Endothelial cell of umbilical vein (primary cell): Measurements from ENCODE around the gene ATP5PD. TPM values are rescaled to one million over a fixed set of nuclear protein-coding genes. Genes with fewer than 3 reads are reported as not detected.

ENCODE experiments used
- BruUV-seq: library from RNA; stranded (reverse); fragments of 400-500 nt; replicated peaks from 2 replicates; lab custom pipeline; 2021; lab: Mats Ljungman, UMichigan
- CTCF ChIA-PET: fragments of 300-600, 350-600 bp; sonication (Branson Sonifier 250); formaldehyde crosslinking; loops from one replicate; lab custom pipeline; 2021; ENCODE audit warnings: antibody characterized with exemption, inconsistent platforms; lab: Charles Lee
- POLR2A ChIA-PET: fragments of 300-600, 350-600 bp; sonication (Branson Sonifier 250); formaldehyde crosslinking; loops from one replicate; lab custom pipeline; 2021; ENCODE audit warnings: antibody characterized with exemption, inconsistent platforms; lab: Charles Lee
- DNase-seq: peaks from one replicate; pipeline ENCODE4 v3.0.0-alpha.2; 2011; ENCODE audit warnings: low read depth, low spot score
- FAIRE-seq: peaks from 2 replicates; lab custom pipeline; 2011; peaks lifted over from hg19 to GRCh38; lab: Jason Lieb, UNC
- H2AFZ ChIP-seq: 2 replicates; pipeline ENCODE4 v1.6.0; 2012; ENCODE audit warnings: low read depth, low read length, control low read depth, inconsistent platforms
- H3K27ac ChIP-seq: 2 replicates; pipeline ENCODE4 v1.5.1; 2011; ENCODE audit warnings: low read depth, mild to moderate bottlenecking, control low read depth, low read length, moderate library complexity; ENCODE audit not compliant: insufficient read depth
- H3K27me3 ChIP-seq, 2 experiments: 2 replicates each; pipeline versions ENCODE4 v1.6.0 to v1.6.1; 2011; ENCODE audit warnings: low read length in 2 of 2, mixed read lengths in 1 of 2; ENCODE audit not compliant: control insufficient read depth in 2 of 2, insufficient read depth in 2 of 2
- H3K36me3 ChIP-seq, 2 experiments: 2 replicates in 1 of 2; 3 replicates in 1 of 2; pipeline ENCODE4 v1.5.1; 2011; ENCODE audit warnings: low read length in 2 of 2, mild to moderate bottlenecking in 1 of 2, moderate library complexity in 1 of 2; ENCODE audit not compliant: control insufficient read depth in 2 of 2, insufficient read depth in 2 of 2; ENCODE audit errors: extremely low read depth in 1 of 2
- H3K4me1 ChIP-seq: 3 replicates; pipeline ENCODE4 v1.5.1; 2011; ENCODE audit warnings: mild to moderate bottlenecking, low read length; ENCODE audit not compliant: control insufficient read depth, insufficient read depth; ENCODE audit errors: extremely low read depth
- H3K4me2 ChIP-seq: 2 replicates; pipeline ENCODE4 v1.6.1; 2011; ENCODE audit warnings: low read length, control low read depth, mixed read lengths; ENCODE audit not compliant: insufficient read depth
- H3K4me3 ChIP-seq, 3 experiments: fragments of 200-600 bp in 1 of 3; sonication (generic), shearing (Covaris generic) in 1 of 3; replicated peaks in 1 of 3; 2 replicates each; pipeline ENCODE4 v1.5.1; 2011 to 2016; ENCODE audit warnings: control low read depth in 3 of 3, low read length in 3 of 3, mild to moderate bottlenecking in 2 of 3, inconsistent platforms in 1 of 3, low read depth in 1 of 3, moderate library complexity in 1 of 3; ENCODE audit not compliant: insufficient read depth in 1 of 3
- H3K79me2 ChIP-seq: 2 replicates; pipeline ENCODE4 v1.6.0; 2012; ENCODE audit warnings: low read length, inconsistent platforms; ENCODE audit not compliant: control insufficient read depth, insufficient read depth
- H3K9ac ChIP-seq: replicated peaks from 2 replicates; pipeline ENCODE3; 2011; ENCODE audit warnings: low read length, control low read depth; ENCODE audit not compliant: insufficient read depth; ENCODE audit errors: extremely low read depth
- H3K9me1 ChIP-seq: replicated peaks from 3 replicates; pipeline ENCODE4 v1.6.0; 2011; ENCODE audit warnings: mild to moderate bottlenecking, low read length; ENCODE audit not compliant: control insufficient read depth, insufficient read depth; ENCODE audit errors: extremely low read depth
- H3K9me3 ChIP-seq: replicated peaks from 2 replicates; pipeline ENCODE4 v1.5.1; 2012; ENCODE audit warnings: low read length, inconsistent platforms; ENCODE audit not compliant: control insufficient read depth, insufficient read depth
- H4K20me1 ChIP-seq: replicated peaks from 2 replicates; pipeline ENCODE3; 2011; ENCODE audit warnings: mild to moderate bottlenecking, low read length; ENCODE audit not compliant: control insufficient read depth, insufficient read depth; ENCODE audit errors: extremely low read depth
- CTCF ChIP-seq, 2 donors: IDR thresholded peaks; 1 replicate in 1 of 2; 2 replicates in 1 of 2; pipeline ENCODE4 v1.5.1; 2011; ENCODE audit warnings: low read length in 2 of 2, mild to moderate bottlenecking in 2 of 2, moderate library complexity in 2 of 2, control low read depth in 1 of 2, inconsistent platforms in 1 of 2, low read depth in 1 of 2; ENCODE audit not compliant: insufficient read depth in 1 of 2; ENCODE audit errors: extremely low read depth in 1 of 2
- EZH2 ChIP-seq: IDR thresholded peaks from 2 replicates; pipeline ENCODE4 v1.6.1; 2012; ENCODE audit warnings: borderline replicate concordance, low read depth, mild to moderate bottlenecking, moderate library complexity, low read length, inconsistent platforms; ENCODE audit not compliant: severe bottlenecking
- FOS ChIP-seq: IDR thresholded peaks from 2 replicates; pipeline ENCODE4 v1.6.1; 2011; ENCODE audit warnings: mild to moderate bottlenecking, low read length, moderate library complexity, borderline replicate concordance; ENCODE audit not compliant: insufficient read depth
- GATA2 ChIP-seq: IDR thresholded peaks from 2 replicates; pipeline ENCODE4 v1.7.0; 2011; ENCODE audit warnings: low read depth, mild to moderate bottlenecking, moderate library complexity, mixed read lengths, low read length; ENCODE audit not compliant: insufficient read length, insufficient read depth
- JUN ChIP-seq: IDR thresholded peaks from 2 replicates; pipeline ENCODE4 v1.6.1; 2011; ENCODE audit warnings: borderline replicate concordance, low read depth; ENCODE audit not compliant: insufficient read length, insufficient read depth
- MYC ChIP-seq: IDR thresholded peaks from one replicate; pipeline ENCODE4 v1.6.1; 2011; ENCODE audit warnings: mild to moderate bottlenecking, low read depth, low read length
- POLR2A ChIP-seq: IDR thresholded peaks from 2 replicates; pipeline ENCODE4 v1.6.1; 2012; ENCODE audit warnings: low read depth, mild to moderate bottlenecking, control low read depth, low read length
- POLR2AphosphoS5 ChIP-seq: IDR thresholded peaks from 2 replicates; pipeline ENCODE4 v1.6.1; 2012; ENCODE audit warnings: low read depth, mild to moderate bottlenecking, control low read depth, low read length, moderate library complexity; ENCODE audit not compliant: insufficient read depth
- dilution Hi-C: fragments of 300-500 bp; cut with MboI; formaldehyde crosslinking; loops from one replicate; pipeline ENCODE4 v1.15.0; 2019; ENCODE audit warnings: low sequenced_read_pairs; ENCODE audit not compliant: extremely low pct_ligation_motif_present
- intact Hi-C: fragments of 100-400 bp; cut with micrococcal nuclease; formaldehyde crosslinking; loops from one replicate; pipeline ENCODE4 v1.10.0; 2022
- polyA plus RNA-seq, 4 experiments: library from polyadenylated mRNA; depleted of rRNA in 3 of 4; stranded (reverse) in 3 of 4; unstranded in 1 of 4; fragments of >200 nt; gene quantifications; 2 replicates each; pipeline versions ENCODE4 v1.2.1 to v1.2.3, GENCODE V29; 2011 to 2012; ENCODE audit warnings: missing spikeins in 1 of 4
- total RNA-seq: library from RNA; stranded (reverse); gene quantifications from 2 replicates; pipeline ENCODE4 v1.2.3, GENCODE V29; 2021
- TF ChIP-seq, protein P1 (sequence below): IDR thresholded peaks from 2 replicates; pipeline ENCODE4 v1.6.1; 2011; ENCODE audit not compliant: insufficient read depth, insufficient read length

Gene ATP5PD
- total and polyA plus RNA-seq, 2 donors (not counting 3 experiments of a cell fraction or from before 2014, with no cell fraction given), result 182 to 200 TPM

DNA sequence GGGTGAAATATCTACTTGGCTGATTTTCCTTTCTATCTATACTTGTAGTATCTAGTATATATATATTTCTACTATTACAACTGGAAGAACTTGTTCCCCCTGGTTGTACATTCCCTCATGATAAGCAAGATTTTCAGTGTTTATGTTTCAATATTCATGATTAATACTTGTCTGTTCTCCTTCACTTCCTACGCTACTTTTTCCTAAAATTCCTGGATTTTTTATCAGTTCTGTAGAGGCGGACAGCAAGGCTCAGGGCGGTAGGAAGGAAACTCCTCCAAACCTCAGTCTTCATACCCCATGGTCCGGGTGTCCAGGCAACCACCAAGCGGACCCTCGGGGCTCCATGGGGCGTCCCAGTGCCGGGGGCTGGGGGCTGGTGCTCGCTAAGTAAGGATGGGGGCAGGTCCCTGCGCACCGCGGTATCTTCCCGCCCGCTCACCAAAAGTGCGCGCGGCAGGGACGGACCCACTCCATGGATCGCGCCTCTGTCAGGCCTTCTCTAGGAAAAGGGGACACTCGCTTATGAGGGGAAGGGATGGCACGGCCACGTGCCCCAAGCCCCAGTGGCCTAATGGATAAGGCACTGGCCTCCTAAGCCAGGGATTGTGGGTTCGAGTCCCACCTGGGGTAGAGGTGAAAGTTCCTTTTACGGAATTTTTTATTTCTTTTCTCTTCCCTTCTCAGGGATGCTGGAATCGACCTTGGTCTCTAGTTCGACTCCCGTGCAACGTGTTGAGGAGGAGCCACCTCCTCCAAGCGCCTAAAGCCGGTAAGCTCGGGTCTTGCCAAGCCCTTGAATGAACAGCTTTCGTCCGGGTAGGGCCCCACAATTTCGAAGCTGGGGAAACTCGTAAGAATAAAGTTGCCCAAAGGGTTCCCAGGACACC lies 13.2 kb downstream of the ATP5PD start:
- peak overlapping the region; percentile 62 for H3K9ac ChIP-seq
- FAIRE-seq, result no peak

More for the DNA sequence above, 13.2 kb downstream of the ATP5PD start:
- Histone ChIP-seq H3K4me1 (peaks cover 20% of the 10 kb centered on the region), H3K9me1 (no peaks in the 10 kb centered on the region), H3K27ac (peak overlapping the region; percentile 14), H3K4me3 (peak overlapping the region; percentile 74 to 93 (median 87)), H3K27me3 (peaks cover 0 to 2% of the 10 kb centered on the region in 2 experiments), H3K9me3 (no peaks in the 10 kb centered on the region), H3K4me2 (peak overlapping the region; percentile 93), H4K20me1 (no peaks in the 10 kb centered on the region), H3K36me3 (peaks cover 0 to 2% of the 10 kb centered on the region in 2 experiments), H3K79me2 (no peaks in the 10 kb centered on the region), H2AFZ (peak overlapping the region; percentile 94)
- intact Hi-C loops (loop anchor here (1.0 to 2.0 kb wide), 5 partner anchors 21 to 72 kb away; partner anchors contain the start of genes MRPL58 and SLC16A5), dilution Hi-C loops (no loop called here)
- TF ChIP-seq JUN (no peak), FOS (no peak), MYC (peak; percentile 43), EZH2 (no peak), GATA2 (peak; percentile 42), POLR2AphosphoS5 (peak; percentile 40), POLR2A (no peak), CTCF (IDR thresholded peaks at IDR 0.05; ENCODE audit: extremely low read depth in 1 of 2, insufficient read depth in 1 of 2, low read depth in 1 of 2, low read length in 2 of 2) (peak in 1 of 2 donors; percentile 18)
- TF ChIP-seq, protein P1, sequence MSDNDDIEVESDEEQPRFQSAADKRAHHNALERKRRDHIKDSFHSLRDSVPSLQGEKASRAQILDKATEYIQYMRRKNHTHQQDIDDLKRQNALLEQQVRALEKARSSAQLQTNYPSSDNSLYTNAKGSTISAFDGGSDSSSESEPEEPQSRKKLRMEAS, result peak; percentile 87
- DNase-seq, result peak; percentile 93
- ChIA-PET POLR2A (no interaction called here), CTCF (interaction anchor here (0.6 to 3.7 kb wide), 4 partner anchors 21 to 191 kb away, joined by 4 to 35 read pairs (median 6); partner anchors contain the start of gene MRPL58)
- no TSS peak for BruUV-seq
